OCI-M2 (cell line): ENCODE data around the gene PCED1B.
"Not testable (repeated sequence)": the region's sequence is repeated elsewhere in the genome, so short reads cannot be mapped to it uniquely, and the experiment has no call there.

ENCODE experiments used
- DNase-seq: peaks from one replicate; lab custom pipeline; 2025; ENCODE audit not compliant: unreplicated experiment; lab: John Stamatoyannopoulos, UW

PCED1B gene

GRCh38 chr12:47117305-47117704 is 37.9 kb downstream of the PCED1B start:
- not testable (repeated sequence) for DNase-seq

- DNase-seq: no peak
Observed at GRCh38 chr12:47120736-47121135, 41.3 kb downstream of the PCED1B start.

- DNase-seq: no peak
Observed at GRCh38 chr12:47121146-47121545, 41.7 kb downstream of the PCED1B start.

- no peak for DNase-seq
Observed at GRCh38 chr12:47122602-47123001, 43.2 kb downstream of the PCED1B start.

- DNase-seq: no peak
Observed at GRCh38 chr12:47123730-47124129, 44.3 kb downstream of the PCED1B start.

GRCh38 chr12:47124451-47124850 is 45.0 kb downstream of the PCED1B start:
- DNase-seq: no peak

GRCh38 chr12:47126246-47126645 is 46.8 kb downstream of the PCED1B start:
- no peak for DNase-seq

- no peak for DNase-seq
Observed at GRCh38 chr12:47131011-47131410, 51.6 kb downstream of the PCED1B start.

GRCh38 chr12:47134005-47134404 is 54.6 kb downstream of the PCED1B start:
- no peak for DNase-seq

- DNase-seq: no peak
Observed at GRCh38 chr12:47135578-47135977, 56.2 kb downstream of the PCED1B start.

- DNase-seq: no peak
Observed at GRCh38 chr12:47139000-47139681, 59.7 kb downstream of the PCED1B start.

GRCh38 chr12:47141459-47141858 is 62.0 kb downstream of the PCED1B start:
- DNase-seq: no peak

GRCh38 chr12:47144769-47145168 is 65.3 kb downstream of the PCED1B start:
- no peak for DNase-seq

GRCh38 chr12:47145188-47145587 is 65.8 kb downstream of the PCED1B start:
- no peak for DNase-seq

GRCh38 chr12:47147739-47148138 is 68.3 kb downstream of the PCED1B start:
- no peak for DNase-seq

GRCh38 chr12:47149146-47149545 is 69.7 kb downstream of the PCED1B start:
- DNase-seq: no peak

- no peak for DNase-seq
Observed at GRCh38 chr12:47152095-47152494, 72.7 kb downstream of the PCED1B start.

GRCh38 chr12:47155457-47156166 is 76.2 kb downstream of the PCED1B start:
- no peak for DNase-seq

- no peak for DNase-seq
Observed at GRCh38 chr12:47156167-47156736, 76.8 kb downstream of the PCED1B start.

GRCh38 chr12:47158792-47159191 is 79.4 kb downstream of the PCED1B start:
- no peak for DNase-seq

- no peak for DNase-seq
Observed at GRCh38 chr12:47159348-47159747, 79.9 kb downstream of the PCED1B start.
